Activated CD8-positive, alpha-beta memory T cell treated with anti-CD3 and anti-CD28 coated beads for 36 hours (primary cell): Measurements from ENCODE around the gene CWH43. TPM values are rescaled to one million over a fixed set of nuclear protein-coding genes. Genes with fewer than 3 reads are reported as not detected.

Source experiments
- total RNA-seq, 2 experiments: library from RNA; stranded (reverse); gene quantifications; one replicate each; pipeline ENCODE4 v1.2.3, GENCODE V29; 2021

Gene CWH43
- total RNA-seq, 2 experiments from 2014 or later, result not detected

Other genes with a start within 250 kb of the CWH43 start
- gene FRYL, start 206.0 kb upstream of the CWH43 start, total RNA-seq, result 10 to 100 TPM; 68.7 to 77.1 TPM
- 100 to 1,000 TPM; 116 to 117 TPM for gene OCIAD1, start 155.2 kb upstream of the CWH43 start, total RNA-seq
- 10 to 100 TPM; 64.0 TPM for gene OCIAD2, start 79.5 kb upstream of the CWH43 start, total RNA-seq